OCI-LY3 (cell line): ENCODE results near the gene DNAJA4.

Experiments used
- CTCF ChIP-seq: fragments of 200-600, 300-600 bp; sonication (generic); IDR thresholded peaks from 2 replicates; pipeline ENCODE4 v1.5.1; 2014; ENCODE audit warnings: antibody characterized with exemption, low read length, low read depth
- EZH2phosphoT487 ChIP-seq: fragments of 200-600 bp; shearing (Covaris generic); IDR thresholded peaks from 2 replicates; pipeline ENCODE4 v1.6.1; 2018; ENCODE audit warnings: antibody characterized with exemption, mixed run types, low read depth

GRCh38 chr15:78232951-78233350 is 31.4 kb upstream of the DNAJA4 start:
- no peak for TF ChIP-seq CTCF
- no peak for TF ChIP-seq EZH2phosphoT487
